HFFc6 (cell line): Measurements from ENCODE around the gene NPNT. TPM values are rescaled to one million over a fixed set of nuclear protein-coding genes. Genes with fewer than 3 reads are reported as not detected.
A peak's percentile ranks its signal among the peaks of the same experiment; 100 is the strongest.

Source experiments
- DNase-seq: peaks from one replicate; pipeline ENCODE4 v3.0.0-alpha.2; 2018
- H3K27ac Mint-ChIP-seq: 2 replicates; pipeline ENCODE4 v1.8.0; 2020; ENCODE audit warnings: mild to moderate bottlenecking, mixed read lengths
- H3K27me3 Mint-ChIP-seq: 2 replicates; pipeline ENCODE4 v1.8.0; 2021; ENCODE audit warnings: mild to moderate bottlenecking, moderate library complexity, mixed read lengths; ENCODE audit not compliant: insufficient read depth
- H3K36me3 Mint-ChIP-seq: 2 replicates; pipeline ENCODE4 v1.8.0; 2021; ENCODE audit warnings: low read depth, mixed read lengths
- H3K4me1 Mint-ChIP-seq: 2 replicates; pipeline ENCODE4 v1.8.0; 2020; ENCODE audit warnings: low read depth, mixed read lengths
- H3K4me3 Mint-ChIP-seq: 2 replicates; pipeline ENCODE4 v1.8.0; 2020; ENCODE audit warnings: mild to moderate bottlenecking, moderate library complexity, mixed read lengths
- H3K9me3 Mint-ChIP-seq: 2 replicates; pipeline ENCODE4 v1.8.0; 2020; ENCODE audit warnings: mild to moderate bottlenecking, mixed read lengths
- total RNA-seq, 6 experiments: library from RNA; stranded (reverse); fragmentation: NEBNext Ultra II Directional; extraction: Animal tissue kit (Norgen Biotek cat#: 25700); gene quantifications; 2 replicates in 1 of 6; 3 replicates in 5 of 6; pipeline ENCODE4 v1.2.3, GENCODE V29; 2021
- TF ChIP-seq, protein P1 (sequence below): fragments of 200-600 bp; sonication (generic); IDR thresholded peaks from 2 replicates; pipeline ENCODE4 v1.5.0; 2021; ENCODE audit warnings: antibody characterized with exemption, mild to moderate bottlenecking

Gene NPNT
- total RNA-seq, 6 experiments from 2014 or later: not detected

DNA sequence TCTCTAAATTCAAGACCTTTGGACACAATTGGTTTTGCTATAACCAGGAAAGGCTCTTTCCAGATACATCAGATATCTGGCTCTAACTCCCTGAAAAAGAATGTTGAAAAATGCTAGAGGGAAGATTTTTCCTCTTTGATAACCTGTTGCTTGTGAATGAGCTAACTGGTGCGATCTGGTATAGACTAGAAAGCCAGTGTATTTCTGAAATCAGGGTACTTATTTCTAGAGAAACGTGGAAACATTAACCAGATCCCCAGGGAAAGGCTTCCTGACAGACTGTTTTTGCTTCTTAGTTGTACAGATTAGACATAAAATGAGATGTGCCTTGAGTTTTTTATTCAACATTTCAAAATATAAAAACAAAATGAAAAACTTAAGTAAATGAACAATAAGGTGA is 107.7 kb downstream of the NPNT start:
- H3K4me1 Mint-ChIP-seq: no peaks in the 10 kb centered on the region
- H3K27me3 Mint-ChIP-seq: peaks cover 12% of the 10 kb centered on the region; the same call in 1 of the 2 replicates
- no peak overlapping the region for H3K27ac Mint-ChIP-seq
- H3K4me3 Mint-ChIP-seq: no peak overlapping the region
- TF ChIP-seq, protein P1, sequence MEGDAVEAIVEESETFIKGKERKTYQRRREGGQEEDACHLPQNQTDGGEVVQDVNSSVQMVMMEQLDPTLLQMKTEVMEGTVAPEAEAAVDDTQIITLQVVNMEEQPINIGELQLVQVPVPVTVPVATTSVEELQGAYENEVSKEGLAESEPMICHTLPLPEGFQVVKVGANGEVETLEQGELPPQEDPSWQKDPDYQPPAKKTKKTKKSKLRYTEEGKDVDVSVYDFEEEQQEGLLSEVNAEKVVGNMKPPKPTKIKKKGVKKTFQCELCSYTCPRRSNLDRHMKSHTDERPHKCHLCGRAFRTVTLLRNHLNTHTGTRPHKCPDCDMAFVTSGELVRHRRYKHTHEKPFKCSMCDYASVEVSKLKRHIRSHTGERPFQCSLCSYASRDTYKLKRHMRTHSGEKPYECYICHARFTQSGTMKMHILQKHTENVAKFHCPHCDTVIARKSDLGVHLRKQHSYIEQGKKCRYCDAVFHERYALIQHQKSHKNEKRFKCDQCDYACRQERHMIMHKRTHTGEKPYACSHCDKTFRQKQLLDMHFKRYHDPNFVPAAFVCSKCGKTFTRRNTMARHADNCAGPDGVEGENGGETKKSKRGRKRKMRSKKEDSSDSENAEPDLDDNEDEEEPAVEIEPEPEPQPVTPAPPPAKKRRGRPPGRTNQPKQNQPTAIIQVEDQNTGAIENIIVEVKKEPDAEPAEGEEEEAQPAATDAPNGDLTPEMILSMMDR: no peak
- H3K9me3 Mint-ChIP-seq: no peaks in the 10 kb centered on the region
- DNase-seq: no peak
- no peaks in the 10 kb centered on the region for H3K36me3 Mint-ChIP-seq

DNA sequence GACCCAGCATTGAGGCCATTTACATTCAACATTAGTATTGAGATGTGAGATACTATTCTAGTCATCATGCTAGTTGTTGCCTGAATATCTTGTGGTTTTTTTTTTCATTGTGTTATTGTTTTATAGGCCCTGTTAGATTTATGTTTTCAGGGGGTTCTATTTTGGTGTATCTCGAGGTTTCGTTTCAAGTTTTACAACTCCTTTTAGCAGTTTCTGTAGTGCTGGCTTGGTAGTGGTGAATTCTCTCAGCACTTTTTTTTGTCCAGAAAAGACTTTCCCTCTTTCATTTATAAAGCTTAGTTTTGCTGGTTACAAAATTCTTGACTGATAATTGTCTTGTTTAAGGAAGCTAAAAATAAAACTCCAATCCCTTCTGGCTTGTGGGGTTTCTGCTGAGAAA is 115.5 kb downstream of the NPNT start:
- Mint-ChIP-seq H3K27me3 (peaks cover 7% of the 10 kb centered on the region; the same call in 1 of the 2 replicates), H3K36me3 (peaks cover 24% of the 10 kb centered on the region), H3K9me3 (peaks cover 31% of the 10 kb centered on the region)

DNA sequence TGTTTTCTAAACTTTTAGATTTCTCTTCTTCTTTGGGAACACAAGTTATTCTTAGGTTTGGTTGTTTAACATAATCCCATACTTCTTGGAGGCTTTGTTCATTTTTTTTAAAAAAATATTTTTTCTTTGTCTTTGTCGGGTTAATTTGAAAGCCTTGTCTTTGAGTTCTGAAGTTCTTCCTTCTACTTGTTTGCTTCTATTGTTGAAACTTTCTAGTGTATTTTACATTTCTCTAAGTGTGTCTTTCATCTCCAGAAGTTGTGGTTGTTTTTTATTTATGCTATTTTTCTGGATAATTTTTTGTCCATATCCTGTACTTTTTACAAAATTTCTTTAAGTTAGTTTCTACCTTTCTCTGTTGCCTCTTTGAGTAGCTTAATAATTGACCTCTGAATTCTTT is 116.1 kb downstream of the NPNT start:
- Mint-ChIP-seq H3K4me3 (no peak overlapping the region), H3K36me3 (peaks cover 24% of the 10 kb centered on the region)
- TF ChIP-seq, protein P1: no peak

More for the DNA sequence above, 115.5 kb downstream of the NPNT start:
- DNase-seq: no peak
- TF ChIP-seq, protein P1: no peak
- no peaks in the 10 kb centered on the region for H3K4me1 Mint-ChIP-seq
- no peak overlapping the region for H3K27ac Mint-ChIP-seq
- H3K4me3 Mint-ChIP-seq: no peak overlapping the region

DNA sequence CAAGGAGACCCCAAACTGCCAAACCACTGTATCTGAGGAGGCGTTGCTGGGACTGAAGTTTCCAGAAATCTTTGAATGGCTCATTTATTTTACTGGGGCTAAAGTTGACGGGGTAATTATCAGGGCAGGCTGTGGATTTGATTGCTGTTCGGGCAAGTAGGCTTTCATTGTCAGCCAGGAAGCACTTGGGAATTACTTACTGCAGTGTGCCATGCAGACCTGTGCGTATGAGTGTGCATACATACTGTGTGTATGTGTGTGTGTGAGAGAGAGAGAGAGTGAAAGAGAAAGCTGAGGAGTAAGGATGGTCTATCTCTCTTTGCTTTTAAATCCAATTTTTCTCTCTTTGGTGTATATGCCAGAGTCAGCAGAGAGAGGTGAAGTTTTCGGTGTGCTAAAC is 122.7 kb downstream of the NPNT start:
- H3K36me3 Mint-ChIP-seq: peaks cover 18% of the 10 kb centered on the region; the same call in 1 of the 2 replicates
- no peak overlapping the region for H3K4me3 Mint-ChIP-seq
- H3K27ac Mint-ChIP-seq: no peak overlapping the region
- H3K9me3 Mint-ChIP-seq: peaks cover 23% of the 10 kb centered on the region
- peaks cover 19% of the 10 kb centered on the region for H3K4me1 Mint-ChIP-seq
- TF ChIP-seq, protein P1: no peak
- DNase-seq: no peak
- H3K27me3 Mint-ChIP-seq: peaks cover 7% of the 10 kb centered on the region; the same call in 1 of the 2 replicates

More for the DNA sequence above, 116.1 kb downstream of the NPNT start:
- H3K27me3 Mint-ChIP-seq: peaks cover 7% of the 10 kb centered on the region; the same call in 1 of the 2 replicates
- H3K27ac Mint-ChIP-seq: no peak overlapping the region
- no peaks in the 10 kb centered on the region for H3K4me1 Mint-ChIP-seq
- no peak for DNase-seq
- peaks cover 31% of the 10 kb centered on the region for H3K9me3 Mint-ChIP-seq

DNA sequence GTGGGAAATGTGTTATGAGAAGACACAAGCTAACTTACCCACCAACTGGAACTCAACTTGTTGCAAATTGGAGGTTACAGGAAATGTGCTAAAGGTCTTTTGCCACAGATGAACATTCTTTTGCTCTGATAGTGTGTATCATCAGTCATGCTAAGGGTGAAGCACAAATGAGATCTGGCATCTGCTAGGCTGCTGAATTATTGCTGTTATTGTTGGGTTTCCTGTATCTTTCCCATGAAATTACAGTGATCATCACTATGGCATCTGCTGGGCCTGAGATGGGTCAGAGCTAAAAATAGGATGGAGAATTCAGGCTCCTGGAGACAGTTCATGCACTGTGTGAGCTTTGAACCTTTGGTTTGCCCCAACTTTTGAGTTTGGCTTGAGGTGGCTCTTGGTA is 124.5 kb downstream of the NPNT start:
- Mint-ChIP-seq H3K27me3 (peaks cover 7% of the 10 kb centered on the region; the same call in 1 of the 2 replicates), H3K4me1 (peaks cover 19% of the 10 kb centered on the region), H3K4me3 (no peak overlapping the region), H3K27ac (no peak overlapping the region), H3K36me3 (peaks cover 7% of the 10 kb centered on the region; the same call in 1 of the 2 replicates), H3K9me3 (peaks cover 9% of the 10 kb centered on the region; the same call in 1 of the 2 replicates)
- peak; percentile 84 for DNase-seq
- TF ChIP-seq, protein P1: no peak

Other genes starting within 250 kb of the NPNT start
- 10 to 100 TPM; 22.1 to 25.1 (median 23.4) TPM for gene INTS12, start 186.8 kb upstream of the NPNT start, total RNA-seq
- 10 to 100 TPM in 3 of 6 experiments, 1 to 10 TPM in 3; 5.8 to 12.3 (median 9.7) TPM for gene GSTCD, start 186.7 kb upstream of the NPNT start, total RNA-seq